Pancreas (tissue), 10 donors: ENCODE measurements around the gene PC. TPM values are rescaled to one million over a fixed set of nuclear protein-coding genes. Genes with fewer than 3 reads are reported as not detected.
A peak's percentile ranks its signal among the peaks of the same experiment; 100 is the strongest.

Source experiments
- ATAC-seq, 4 donors: fragments of 200-7000 bp; cut with Tn5 transposase; one replicate each; pipeline versions ENCODE4 v1.8.0 to v1.9.1; 2020; ENCODE audit warnings: mild to moderate bottlenecking in 4 of 4, moderate library complexity in 4 of 4
- DNase-seq, 6 donors: peaks; one replicate each; pipeline ENCODE4 v3.0.0-alpha.2; 2020
- FAIRE-seq: peaks from 2 replicates; lab custom pipeline; 2012; peaks lifted over from hg19 to GRCh38; lab: Jason Lieb, UNC
- H3K27ac ChIP-seq, 4 donors: fragments of 200-600 bp; sonication (generic); 1 replicate in 3 of 4; 2 replicates in 1 of 4; pipeline versions ENCODE4 v1.5.0 to v1.8.0; 2020
- H3K27me3 ChIP-seq, 4 donors: fragments of 200-600 bp; one replicate each; pipeline ENCODE4 v1.8.0; 2021
- H3K36me3 ChIP-seq, 3 donors: fragments of 200-600 bp; sonication (generic) in 1 of 3; one replicate each; pipeline versions ENCODE4 v1.5.0 to v1.8.0; 2020 to 2021
- H3K4me1 ChIP-seq, 3 donors: fragments of 200-600 bp; one replicate each; pipeline ENCODE4 v1.8.0; 2021
- H3K4me3 ChIP-seq, 4 donors: fragments of 200-600 bp; sonication (generic) in 2 of 4; one replicate each; pipeline versions ENCODE4 v1.5.0 to v1.8.0; 2020 to 2021
- H3K9me3 ChIP-seq, 4 donors: fragments of 200-600 bp; one replicate each; pipeline ENCODE4 v1.8.0; 2021
- WGBS, 2 donors: extraction: QIAGEN DNeasy Blood & Tissue Kit; methylation state at CpG; one replicate each; pipeline ENCODE4 v1.1.7; 2013; 5-methylcytosine and 5-hydroxymethylcytosine counted together
- intact Hi-C, 3 donors: fragments of 100-400 bp; cut with DNase I; formaldehyde crosslinking; loops; one replicate each; pipeline versions ENCODE4 v1.11.1 to v1.14.2; 2022
- polyA plus RNA-seq, 2 donors: library from polyadenylated mRNA; stranded (reverse); fragments of 200-250 nt; gene quantifications; one replicate each; pipeline ENCODE4 v1.2.3, GENCODE V29; 2013
- total RNA-seq, 6 donors: library from RNA; stranded (reverse); fragmentation: NEBNext Ultra II Directional in 4 of 6; extraction: Animal tissue kit (Norgen Biotek cat#: 25700) in 4 of 6; gene quantifications; one replicate each; pipeline versions ENCODE4 v1.2.1 to v1.2.4, GENCODE V29; 2021 to 2023
- TF ChIP-seq, protein P1 (sequence below), 4 donors: fragments of 200-600 bp; sonication (generic) in 3 of 4; IDR thresholded peaks; one replicate each; pipeline versions ENCODE4 v1.5.0 to v1.8.0; 2021; ENCODE audit warnings: antibody characterized with exemption in 4 of 4
- donor health status: healthy with polysubstance abuse.
- donor health status: DM: no; HTN: no; CAD: no; lungs with moderate emphysema.
- donor health status: DM: no; HTN: no; CAD: no.
- donor health status: control.
- donor health status: control.
- donor health status: Bipolar disorder and iron deficiency.
- donor health status: DM: yes; HTN: yes; CAD: no.
- donor health status: DM: no; HTN: no; CAD: no.
- donor health status: DM: no; HTN: no; CAD: no.
- donor health status: DM: yes; HTN: yes; CAD: no.

PC gene
- total and polyA plus RNA-seq, 8 donors: 4.1 to 16.0 (median 10.4) TPM

DNA sequence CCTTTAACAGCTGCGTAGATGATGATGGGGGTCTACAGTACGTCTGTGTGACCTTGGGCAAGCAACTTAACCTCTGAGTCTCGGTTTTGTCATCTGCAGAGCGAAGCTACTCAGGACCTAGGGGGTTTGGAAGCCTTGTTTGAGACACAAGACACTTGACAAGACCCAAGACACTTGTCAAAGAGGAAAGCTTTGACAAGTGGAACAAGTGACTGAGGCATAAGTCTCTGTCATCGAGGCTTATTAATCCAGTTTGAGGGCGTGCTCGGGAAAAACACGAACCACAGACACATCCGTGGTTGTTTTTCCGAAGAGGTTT is 732 bp upstream of the PC start:
- DNase-seq: no peak
- peak overlapping the region; percentile 1 to 60 (median 50) for H3K27ac ChIP-seq
- peaks cover 0 to 10% (median 0%) of the 10 kb centered on the region in 3 donors for H3K4me1 ChIP-seq
- no peaks in the 10 kb centered on the region for H3K9me3 ChIP-seq
- peak overlapping the region in 1 of 4 donors; percentile 24 for H3K4me3 ChIP-seq
- no peak for FAIRE-seq
- intact Hi-C loops: no loop called here
- no peak for ATAC-seq
- WGBS, 2 donors: 28 to 43% methylated on average over 10 of the region's 10 CpGs
- H3K36me3 ChIP-seq: no peaks in the 10 kb centered on the region
- TF ChIP-seq, protein P1, sequence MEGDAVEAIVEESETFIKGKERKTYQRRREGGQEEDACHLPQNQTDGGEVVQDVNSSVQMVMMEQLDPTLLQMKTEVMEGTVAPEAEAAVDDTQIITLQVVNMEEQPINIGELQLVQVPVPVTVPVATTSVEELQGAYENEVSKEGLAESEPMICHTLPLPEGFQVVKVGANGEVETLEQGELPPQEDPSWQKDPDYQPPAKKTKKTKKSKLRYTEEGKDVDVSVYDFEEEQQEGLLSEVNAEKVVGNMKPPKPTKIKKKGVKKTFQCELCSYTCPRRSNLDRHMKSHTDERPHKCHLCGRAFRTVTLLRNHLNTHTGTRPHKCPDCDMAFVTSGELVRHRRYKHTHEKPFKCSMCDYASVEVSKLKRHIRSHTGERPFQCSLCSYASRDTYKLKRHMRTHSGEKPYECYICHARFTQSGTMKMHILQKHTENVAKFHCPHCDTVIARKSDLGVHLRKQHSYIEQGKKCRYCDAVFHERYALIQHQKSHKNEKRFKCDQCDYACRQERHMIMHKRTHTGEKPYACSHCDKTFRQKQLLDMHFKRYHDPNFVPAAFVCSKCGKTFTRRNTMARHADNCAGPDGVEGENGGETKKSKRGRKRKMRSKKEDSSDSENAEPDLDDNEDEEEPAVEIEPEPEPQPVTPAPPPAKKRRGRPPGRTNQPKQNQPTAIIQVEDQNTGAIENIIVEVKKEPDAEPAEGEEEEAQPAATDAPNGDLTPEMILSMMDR (IDR thresholded peaks at IDR 0.05): no peak
- H3K27me3 ChIP-seq: no peaks in the 10 kb centered on the region

DNA sequence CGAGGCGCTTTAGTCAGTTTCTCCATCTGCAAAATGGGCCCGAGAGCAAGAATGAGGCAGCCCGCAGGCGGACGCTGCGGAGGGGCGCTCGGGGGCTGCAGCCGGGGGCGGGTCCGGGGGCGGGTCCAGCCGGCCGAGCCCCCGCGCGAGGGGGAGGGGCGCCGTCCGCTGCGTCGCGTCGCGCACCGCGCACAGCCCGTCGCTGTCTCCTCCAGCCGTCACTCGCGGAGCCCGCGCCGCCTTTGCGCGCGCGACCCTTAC is 282 bp downstream of the PC start:
- peak; percentile 11 to 57 (median 22) for ATAC-seq
- TF ChIP-seq, protein P1 (IDR thresholded peaks at IDR 0.05): no peak
- Histone ChIP-seq H3K36me3 (no peaks in the 10 kb centered on the region), H3K4me3 (peak overlapping the region; percentile 45 to 73 (median 63)), H3K4me1 (peaks cover 0 to 10% (median 0%) of the 10 kb centered on the region in 3 donors), H3K9me3 (no peaks in the 10 kb centered on the region), H3K27me3 (no peaks in the 10 kb centered on the region), H3K27ac (peak overlapping the region in 3 of 4 donors; percentile 50 to 62 (median 53))
- no peak for DNase-seq
- intact Hi-C loops: no loop called here
- FAIRE-seq: no peak
- whole genome bisulfite sequencing, 2 donors: 1% methylated on average over 27 to 40 of the region's 40 CpGs

DNA sequence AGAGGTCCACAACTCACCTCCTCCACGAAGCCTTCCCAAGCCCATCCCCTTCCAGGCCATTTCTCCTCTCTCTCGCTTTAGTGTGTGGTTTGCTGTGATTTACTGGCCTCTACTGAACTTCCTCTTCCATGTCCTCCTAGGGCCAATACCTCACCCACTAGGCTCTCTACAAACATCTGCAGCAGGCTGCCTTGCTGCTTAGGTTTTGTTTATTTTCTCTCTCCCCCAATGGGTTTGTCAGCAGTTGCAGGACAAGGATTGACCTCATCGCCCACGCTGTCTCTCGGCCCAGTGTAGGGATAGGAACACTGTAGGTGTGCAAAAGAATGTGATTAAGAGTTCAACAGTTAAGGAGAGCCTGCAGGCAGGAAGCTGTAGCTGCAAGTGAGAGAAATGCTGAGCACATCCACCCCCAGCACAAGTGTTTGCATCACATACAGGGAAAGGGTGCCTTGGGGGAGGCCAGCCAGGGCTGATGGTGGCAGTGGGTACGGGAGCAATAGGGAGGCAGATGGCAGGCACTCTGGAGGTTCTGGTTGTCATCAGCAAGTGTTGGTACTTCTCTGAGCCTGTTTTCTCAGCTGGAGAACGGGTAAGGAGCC is 1.4 kb downstream of the PC start:
- H3K4me3 ChIP-seq: no peak overlapping the region
- 80 to 91% methylated on average over 7 of the region's 7 CpGs for WGBS, 2 donors
- no peak for ATAC-seq
- no peaks in the 10 kb centered on the region for H3K9me3 ChIP-seq
- no peak for DNase-seq
- no peaks in the 10 kb centered on the region for H3K27me3 ChIP-seq
- no peak for FAIRE-seq
- H3K36me3 ChIP-seq: no peaks in the 10 kb centered on the region
- intact Hi-C loops: no loop called here
- H3K27ac ChIP-seq: no peak overlapping the region
- H3K4me1 ChIP-seq: peaks cover 0 to 14% (median 0%) of the 10 kb centered on the region in 3 donors
- TF ChIP-seq, protein P1 (IDR thresholded peaks at IDR 0.05): no peak

DNA sequence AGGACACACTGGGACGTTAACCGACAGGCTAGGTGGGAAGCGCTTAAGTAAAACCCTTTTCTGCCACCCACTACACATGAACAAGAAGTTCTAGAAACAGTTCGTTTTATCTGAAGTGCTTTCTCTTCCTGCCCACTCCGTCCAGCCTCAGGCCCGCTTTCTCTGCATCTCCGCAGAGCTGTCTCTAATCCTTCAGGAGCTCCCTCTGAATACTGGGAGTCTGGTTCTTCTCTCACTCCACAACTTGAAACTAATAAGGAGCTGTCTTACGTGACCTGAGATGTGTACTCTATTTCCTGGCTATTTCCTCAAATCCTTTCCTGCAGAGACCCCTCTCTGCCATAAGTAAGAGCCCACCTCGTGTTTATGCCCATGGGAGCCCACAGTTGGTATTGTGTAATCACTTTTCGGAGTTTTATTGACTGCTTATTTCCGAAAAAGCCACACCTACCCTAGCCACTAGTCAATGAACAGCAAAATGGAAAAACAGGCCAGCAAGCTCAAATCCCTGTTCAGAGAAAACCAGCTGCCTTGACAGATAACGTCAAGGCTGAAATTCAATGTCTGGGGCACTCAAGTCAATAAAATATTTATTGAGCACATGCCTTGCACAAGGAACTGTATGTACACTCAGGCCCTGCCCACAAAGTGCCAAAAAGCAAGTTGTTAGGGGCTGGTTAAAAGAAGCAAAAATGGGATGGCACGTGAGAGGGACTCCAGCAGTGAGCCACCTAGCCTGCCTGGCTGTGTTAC is 4.9 kb downstream of the PC start:
- DNase-seq (no peak), FAIRE-seq (no peak), ATAC-seq (no peak)
- Histone ChIP-seq H3K27me3 (no peaks in the 10 kb centered on the region), H3K9me3 (no peaks in the 10 kb centered on the region), H3K27ac (peak overlapping the region in 2 of 4 donors; percentile 8 to 19), H3K4me3 (no peak overlapping the region), H3K4me1 (peaks cover 0 to 10% (median 0%) of the 10 kb centered on the region in 3 donors), H3K36me3 (no peaks in the 10 kb centered on the region)
- intact Hi-C loops: no loop called here
- WGBS, 2 donors: 74 to 75% methylated on average over 13 of the region's 13 CpGs
- TF ChIP-seq, protein P1 (IDR thresholded peaks at IDR 0.05): no peak

DNA sequence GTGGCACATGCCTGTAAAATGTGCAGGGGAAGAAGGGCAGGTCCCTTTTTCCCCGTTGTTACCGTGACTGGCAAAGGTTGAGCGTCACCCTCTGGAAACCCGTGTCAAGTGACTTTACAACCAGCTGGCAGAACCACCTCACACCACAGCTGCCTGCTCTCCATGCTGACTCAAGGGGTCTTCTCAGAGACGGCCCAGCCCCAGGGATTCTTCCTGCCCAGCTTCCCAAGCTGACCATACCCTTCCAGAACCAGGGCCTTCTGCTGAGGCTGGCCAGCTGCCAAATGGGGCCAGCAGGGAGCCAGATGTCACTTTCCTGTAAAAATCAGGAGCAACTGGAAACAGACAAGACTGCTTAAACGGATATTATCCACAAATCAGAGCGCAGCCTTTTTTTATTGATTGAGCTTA is 6.3 kb downstream of the PC start:
- TF ChIP-seq, protein P1 (IDR thresholded peaks at IDR 0.05): no peak
- Histone ChIP-seq H3K9me3 (no peaks in the 10 kb centered on the region), H3K27ac (peak overlapping the region in 2 of 4 donors; percentile 37 to 63), H3K36me3 (no peaks in the 10 kb centered on the region), H3K4me1 (peaks cover 0 to 4% (median 0%) of the 10 kb centered on the region in 3 donors), H3K27me3 (no peaks in the 10 kb centered on the region), H3K4me3 (no peak overlapping the region)
- FAIRE-seq (no peak), ATAC-seq (peak; percentile 65 to 84 (median 76)), DNase-seq (peak in 5 of 6 donors; percentile 41 to 74 (median 64))
- WGBS, 2 donors: 43 to 48% methylated on average over 7 of the region's 7 CpGs
- intact Hi-C loops: no loop called here
